ENCODE measurements around the gene MT1A. TPM values are rescaled to one million over a fixed set of nuclear protein-coding genes. Genes with fewer than 3 reads are reported as not detected.

MT1A gene
- polyA plus RNA-seq, 1 experiment = not detected

DNA sequence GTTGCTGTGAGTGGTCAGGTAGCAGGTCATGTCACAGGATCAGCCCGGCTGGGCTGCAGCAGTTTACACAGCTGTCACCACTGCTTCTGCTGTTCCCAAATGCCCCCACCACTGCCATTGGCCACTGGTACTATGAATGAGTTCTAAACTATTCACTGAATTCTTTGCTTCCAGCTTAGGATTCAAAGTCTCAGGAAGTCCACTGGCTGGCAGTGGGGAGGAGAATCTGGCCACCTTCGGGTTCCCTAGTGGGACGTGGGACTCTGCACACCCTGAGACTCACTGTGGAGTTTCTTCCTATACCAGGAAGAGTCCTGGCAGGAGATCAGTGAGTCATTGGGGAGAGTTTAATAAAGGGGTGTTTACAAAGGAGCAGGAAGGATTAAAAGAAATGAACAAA lies 50.7 kb downstream of the MT1A start:
- H3K4me3 ChIP-seq (ENCODE audit: low read depth, low read length) = no peak overlapping the region
- POLR2A ChIA-PET = no interaction called here
- DNase-seq (ENCODE audit: low read depth) = no peak
- TF ChIP-seq, protein P1, sequence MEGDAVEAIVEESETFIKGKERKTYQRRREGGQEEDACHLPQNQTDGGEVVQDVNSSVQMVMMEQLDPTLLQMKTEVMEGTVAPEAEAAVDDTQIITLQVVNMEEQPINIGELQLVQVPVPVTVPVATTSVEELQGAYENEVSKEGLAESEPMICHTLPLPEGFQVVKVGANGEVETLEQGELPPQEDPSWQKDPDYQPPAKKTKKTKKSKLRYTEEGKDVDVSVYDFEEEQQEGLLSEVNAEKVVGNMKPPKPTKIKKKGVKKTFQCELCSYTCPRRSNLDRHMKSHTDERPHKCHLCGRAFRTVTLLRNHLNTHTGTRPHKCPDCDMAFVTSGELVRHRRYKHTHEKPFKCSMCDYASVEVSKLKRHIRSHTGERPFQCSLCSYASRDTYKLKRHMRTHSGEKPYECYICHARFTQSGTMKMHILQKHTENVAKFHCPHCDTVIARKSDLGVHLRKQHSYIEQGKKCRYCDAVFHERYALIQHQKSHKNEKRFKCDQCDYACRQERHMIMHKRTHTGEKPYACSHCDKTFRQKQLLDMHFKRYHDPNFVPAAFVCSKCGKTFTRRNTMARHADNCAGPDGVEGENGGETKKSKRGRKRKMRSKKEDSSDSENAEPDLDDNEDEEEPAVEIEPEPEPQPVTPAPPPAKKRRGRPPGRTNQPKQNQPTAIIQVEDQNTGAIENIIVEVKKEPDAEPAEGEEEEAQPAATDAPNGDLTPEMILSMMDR (IDR thresholded peaks at IDR 0.05; ENCODE audit: insufficient read depth, low read depth, low read length) = no peak
- no peaks in the 10 kb centered on the region for H3K36me3 ChIP-seq (ENCODE audit: control insufficient read depth, insufficient read depth, low read length)
- CTCF ChIA-PET = interaction anchor here (1.2 to 1.3 kb wide), 2 partner anchors 13 to 100 kb away, joined by 4 to 5 read pairs; no protein-coding TSS in a partner anchor
- no peaks in the 10 kb centered on the region for H3K27me3 ChIP-seq (ENCODE audit: control insufficient read depth, insufficient read depth, low read length)

Other genes with a start within 250 kb of the MT1A start
- 90.8 and 130 TPM in 2 replicates for gene AMFR, start 213.1 kb upstream of the MT1A start, polyA plus RNA-seq (2011; rRNA removed)
- gene NUDT21, start 187.3 kb upstream of the MT1A start, polyA plus RNA-seq (2011; rRNA removed) = 78.8 and 109 TPM in 2 replicates
- gene OGFOD1, start 187.1 kb upstream of the MT1A start, polyA plus RNA-seq (2011; rRNA removed) = 54.8 and 73.0 TPM in 2 replicates
- 33.8 and 43.1 TPM in 2 replicates for gene BBS2, start 118.6 kb upstream of the MT1A start, polyA plus RNA-seq (2011; rRNA removed)
- not detected in 2 replicates for gene MT4, start 73.6 kb upstream of the MT1A start, polyA plus RNA-seq (2011; rRNA removed)
- gene MT3, start 49.1 kb upstream of the MT1A start, polyA plus RNA-seq (2011; rRNA removed) = not detected in 2 replicates
- gene MT2A, start 30.1 kb upstream of the MT1A start, polyA plus RNA-seq (2011; rRNA removed) = 167 and 194 TPM in 2 replicates
- 147 and 188 TPM in 2 replicates for gene MT1E, start 12.9 kb upstream of the MT1A start, polyA plus RNA-seq (2011; rRNA removed)
- gene MT1M, start 6.0 kb upstream of the MT1A start, polyA plus RNA-seq (2011; rRNA removed) = 0.67 and 0.94 TPM in 2 replicates
- gene MT1B, start 13.2 kb downstream of the MT1A start, polyA plus RNA-seq (2011; rRNA removed) = not detected in 2 replicates
- 7.8 and 11.3 TPM in 2 replicates for gene MT1F, start 19.3 kb downstream of the MT1A start, polyA plus RNA-seq (2011; rRNA removed)
- gene MT1G, start 29.4 kb downstream of the MT1A start, polyA plus RNA-seq (2011; rRNA removed) = 2.4 and 2.9 TPM in 2 replicates
- not detected in 2 replicates for gene MT1H, start 31.1 kb downstream of the MT1A start, polyA plus RNA-seq (2011; rRNA removed)
- 55.5 and 60.2 TPM in 2 replicates for gene MT1X, start 43.8 kb downstream of the MT1A start, polyA plus RNA-seq (2011; rRNA removed)
- gene NUP93, start 91.5 kb downstream of the MT1A start, polyA plus RNA-seq (2011; rRNA removed) = 51.8 and 61.2 TPM in 2 replicates
- gene SLC12A3, start 226.5 kb downstream of the MT1A start, polyA plus RNA-seq (2011; rRNA removed) = not detected in 2 replicates